ENCODE data around the gene ADAMTS17.

DNA sequence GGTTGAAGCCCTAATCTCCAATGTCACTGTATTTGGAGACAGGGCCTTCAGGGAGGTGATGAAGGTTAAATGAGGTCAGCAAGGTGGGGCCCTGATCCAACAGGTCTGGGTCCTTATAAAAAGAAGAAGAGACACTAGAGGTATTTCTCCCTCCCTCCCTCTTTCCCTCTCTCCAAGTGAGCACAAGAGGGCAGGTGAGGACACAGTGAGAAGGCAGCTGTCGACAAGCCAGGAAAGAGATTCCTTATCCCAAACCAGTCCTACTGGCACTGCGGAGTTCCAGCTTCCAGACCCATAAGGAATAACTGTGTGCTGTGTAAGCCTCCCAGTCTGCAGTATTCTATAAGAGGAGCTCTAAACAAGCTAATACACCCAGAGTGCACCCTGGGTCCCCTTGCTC lies 134.7 kb downstream of the ADAMTS17 start:
- TF ChIP-seq POLR2A (IDR thresholded peaks at IDR 0.05; ENCODE audit: low read length) (no peak), GATA1 (IDR thresholded peaks at IDR 0.05; ENCODE audit: low read depth, low read length) (no peak)
